ENCODE measurements around the gene KRTAP4-8.

DNA sequence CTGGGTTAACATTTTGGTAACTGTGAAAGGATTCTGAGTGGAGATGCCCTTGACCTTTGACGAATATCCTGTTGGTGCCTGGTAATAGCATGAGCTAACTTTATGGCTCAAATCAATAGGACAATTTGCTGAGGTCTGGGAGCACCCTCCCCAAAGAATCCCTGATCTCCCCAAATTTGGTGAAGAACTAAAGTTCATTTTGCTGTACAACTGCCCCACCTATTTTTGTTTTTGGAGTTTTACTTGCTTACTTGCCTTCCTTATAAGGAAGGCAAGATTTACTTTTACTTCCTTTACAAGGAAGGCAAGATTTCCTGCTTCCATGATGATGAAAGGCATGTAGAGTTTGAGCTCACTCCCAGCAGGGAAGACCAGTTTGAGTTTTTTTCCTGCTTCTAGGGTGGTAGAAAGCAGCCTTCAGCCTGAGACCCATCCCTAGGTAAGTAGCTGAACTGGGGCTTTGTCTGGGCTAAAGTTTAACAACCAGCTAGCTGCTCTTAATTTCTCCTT lies 10.1 kb upstream of the KRTAP4-8 start:
- TF ChIP-seq CTCF (IDR thresholded peaks at IDR 0.05) (no peak), POLR2A (IDR thresholded peaks at IDR 0.05) (no peak)

Data from uterus (tissue), 2 donors.